Common myeloid progenitor, CD34-positive (primary cell): ENCODE data around the gene NT5C2.
"Not testable (repeated sequence)": the region's sequence is repeated elsewhere in the genome, so short reads cannot be mapped to it uniquely, and the experiment has no call there.

Source experiments
- CTCF ChIA-PET: fragments of 350-600 bp; sonication (Branson Sonifier 250); formaldehyde crosslinking; loops from one replicate; lab custom pipeline; 2021; ENCODE audit warnings: antibody characterized with exemption; lab: Charles Lee
- POLR2A ChIA-PET: fragments of 350-600 bp; sonication (Branson Sonifier 250); formaldehyde crosslinking; loops from one replicate; lab custom pipeline; 2021; ENCODE audit warnings: antibody characterized with exemption; lab: Charles Lee
- DNase-seq, 3 donors: peaks; one replicate each; pipeline versions ENCODE4 v3.0.0 to v3.0.0-alpha.2; 2013
- H3K27ac ChIP-seq, 2 experiments: 1 replicate in 1 of 2; 2 replicates in 1 of 2; pipeline ENCODE4 v1.7.0; 2013; ENCODE audit warnings: inconsistent platforms in 2 of 2, low read length in 2 of 2, mild to moderate bottlenecking in 2 of 2, low read depth in 1 of 2, moderate library complexity in 1 of 2; ENCODE audit not compliant: severe bottlenecking in 2 of 2, insufficient read depth in 1 of 2, poor library complexity in 1 of 2
- H3K27me3 ChIP-seq, 5 experiments: replicated peaks in 2 of 5; 1 replicate in 3 of 5; 2 replicates in 2 of 5; pipeline versions ENCODE4 v1.6.1 to v1.7.0; 2013; ENCODE audit warnings: low read length in 4 of 5, mild to moderate bottlenecking in 2 of 5, moderate library complexity in 2 of 5, inconsistent platforms in 1 of 5; ENCODE audit not compliant: insufficient read depth in 5 of 5, control insufficient read depth in 4 of 5
- H3K36me3 ChIP-seq, 4 experiments: 1 replicate in 2 of 4; 2 replicates in 2 of 4; pipeline versions ENCODE4 v1.6.1 to v1.7.0; 2013; ENCODE audit warnings: low read length in 3 of 4, control low read depth in 1 of 4, mild to moderate bottlenecking in 1 of 4; ENCODE audit not compliant: control insufficient read depth in 4 of 4, insufficient read depth in 4 of 4
- H3K4me1 ChIP-seq, 4 experiments: 1 replicate in 3 of 4; 2 replicates in 1 of 4; pipeline versions ENCODE4 v1.6.1 to v1.7.1; 2013; ENCODE audit warnings: low read length in 3 of 4, mild to moderate bottlenecking in 3 of 4, control low read depth in 1 of 4, inconsistent platforms in 1 of 4, moderate library complexity in 1 of 4; ENCODE audit not compliant: control insufficient read depth in 4 of 4, insufficient read depth in 4 of 4; ENCODE audit errors: control extremely low read depth in 1 of 4
- H3K4me3 ChIP-seq, 7 experiments: 1 replicate in 4 of 7; 2 replicates in 3 of 7; pipeline versions ENCODE4 v1.5.1 to v1.7.0; 2013; ENCODE audit warnings: mild to moderate bottlenecking in 7 of 7, low read length in 6 of 7, moderate library complexity in 6 of 7, inconsistent platforms in 2 of 7, low read depth in 2 of 7, control low read depth in 1 of 7; ENCODE audit not compliant: insufficient read depth in 4 of 7, control insufficient read depth in 1 of 7; ENCODE audit errors: extremely low read depth in 1 of 7
- H3K9me3 ChIP-seq, 5 experiments: 1 replicate in 4 of 5; 2 replicates in 1 of 5; pipeline versions ENCODE4 v1.6.1 to v1.7.1; 2013; ENCODE audit warnings: low read length in 4 of 5, mild to moderate bottlenecking in 2 of 5, inconsistent platforms in 1 of 5, low read depth in 1 of 5, moderate library complexity in 1 of 5; ENCODE audit not compliant: control insufficient read depth in 4 of 5, insufficient read depth in 2 of 5; ENCODE audit errors: control extremely low read depth in 1 of 5
- WGBS: methylation state at CpG from one replicate; pipeline ENCODE4 v1.1.5; 2013; ENCODE audit not compliant: insufficient coverage; 5-methylcytosine and 5-hydroxymethylcytosine counted together

Gene NT5C2

DNA sequence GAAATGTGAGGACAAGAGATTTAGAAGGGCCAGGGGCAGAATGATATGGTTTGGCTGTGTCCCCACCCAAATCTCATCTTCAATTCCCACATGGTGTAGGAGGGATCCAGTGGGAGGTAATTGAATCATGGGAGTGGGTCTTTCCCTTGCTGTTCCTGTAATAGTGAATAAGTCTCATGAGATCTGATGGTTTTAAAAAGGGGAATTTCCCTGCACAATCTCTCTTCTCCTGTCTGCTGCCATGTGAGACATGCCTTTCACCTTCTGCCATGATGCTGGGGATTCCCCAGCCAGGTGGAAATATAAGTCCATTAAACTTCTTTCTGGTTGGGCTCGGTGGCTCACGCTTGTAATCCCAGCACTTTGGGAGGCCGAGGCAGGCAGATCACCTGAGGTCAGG, 57.9 kb downstream of the NT5C2 start:
- POLR2A ChIA-PET, H3K4me3 ChIP-seq, H3K27ac ChIP-seq, H3K9me3 ChIP-seq, DNase-seq, H3K4me1 ChIP-seq, H3K27me3 ChIP-seq, CTCF ChIA-PET: not testable (repeated sequence)
- WGBS = 100% methylated on average over 3 of the region's 3 CpGs
- peaks cover 21 to 67% (median 36%) of the 10 kb centered on the region in 4 experiments for H3K36me3 ChIP-seq

DNA sequence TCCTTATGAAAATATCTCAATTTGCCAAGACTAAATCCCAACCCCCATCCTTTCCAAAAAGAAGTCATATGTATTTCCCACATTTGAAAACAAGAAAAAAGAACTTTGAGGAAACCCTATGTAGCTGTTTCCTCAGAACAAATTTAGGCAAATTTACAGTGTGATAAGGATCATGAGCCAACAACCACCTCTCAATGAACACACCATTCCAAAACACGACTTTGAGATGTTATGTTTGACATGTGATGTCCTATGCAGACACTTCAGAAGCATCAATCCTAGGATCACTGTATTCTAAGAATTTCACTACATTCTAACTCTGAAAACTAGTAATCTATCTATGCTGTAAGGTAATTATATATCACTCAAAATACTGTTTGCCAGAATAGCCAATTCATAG, 62.2 kb downstream of the NT5C2 start:
- no peaks in the 10 kb centered on the region for H3K27me3 ChIP-seq
- WGBS = no CpG with 5 or more reads among the region's 1 CpG
- H3K4me1 ChIP-seq = peaks cover 0 to 13% (median 2%) of the 10 kb centered on the region in 4 experiments
- H3K9me3 ChIP-seq = peaks cover 0 to 2% (median 0%) of the 10 kb centered on the region in 5 experiments
- no peak for DNase-seq
- peaks cover 7 to 46% (median 14%) of the 10 kb centered on the region in 4 experiments for H3K36me3 ChIP-seq
- ChIA-PET CTCF (interaction anchor here (0.6 kb wide), 1 partner anchor 287 kb away, joined by 3 read pairs; no protein-coding TSS in a partner anchor), POLR2A (no interaction called here)
- no peak overlapping the region for H3K27ac ChIP-seq
- no peak overlapping the region for H3K4me3 ChIP-seq

DNA sequence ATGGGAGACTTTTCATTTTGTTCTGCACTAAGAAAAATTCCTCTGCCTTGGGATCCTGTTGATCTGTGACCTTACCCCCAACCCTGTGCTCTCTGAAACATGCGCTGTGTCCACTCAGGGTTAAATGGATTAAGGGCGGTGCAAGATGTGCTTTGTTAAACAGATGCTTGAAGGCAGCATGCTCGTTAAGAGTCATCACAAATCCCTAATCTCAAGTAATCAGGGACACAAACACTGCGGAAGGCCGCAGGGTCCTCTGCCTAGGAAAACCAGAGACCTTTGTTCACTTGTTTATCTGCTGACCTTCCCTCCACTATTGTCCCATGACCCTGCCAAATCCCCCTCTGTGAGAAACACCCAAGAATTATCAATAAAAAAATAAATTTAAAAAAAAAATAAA, 62.9 kb downstream of the NT5C2 start:
- H3K4me3 ChIP-seq, H3K27me3 ChIP-seq, H3K9me3 ChIP-seq, H3K27ac ChIP-seq, DNase-seq: not testable (repeated sequence)
- WGBS = no CpG with 5 or more reads among the region's 5 CpGs
- POLR2A ChIA-PET = interaction anchor here (0.5 kb wide), 1 partner anchor 106 kb away, joined by 3 read pairs; no protein-coding TSS in a partner anchor
- CTCF ChIA-PET = interaction anchor here (0.6 kb wide), 1 partner anchor 288 kb away, joined by 3 read pairs; no protein-coding TSS in a partner anchor
- peaks cover 5 to 40% (median 14%) of the 10 kb centered on the region in 4 experiments for H3K36me3 ChIP-seq
- peaks cover 0 to 20% (median 5%) of the 10 kb centered on the region in 4 experiments for H3K4me1 ChIP-seq

DNA sequence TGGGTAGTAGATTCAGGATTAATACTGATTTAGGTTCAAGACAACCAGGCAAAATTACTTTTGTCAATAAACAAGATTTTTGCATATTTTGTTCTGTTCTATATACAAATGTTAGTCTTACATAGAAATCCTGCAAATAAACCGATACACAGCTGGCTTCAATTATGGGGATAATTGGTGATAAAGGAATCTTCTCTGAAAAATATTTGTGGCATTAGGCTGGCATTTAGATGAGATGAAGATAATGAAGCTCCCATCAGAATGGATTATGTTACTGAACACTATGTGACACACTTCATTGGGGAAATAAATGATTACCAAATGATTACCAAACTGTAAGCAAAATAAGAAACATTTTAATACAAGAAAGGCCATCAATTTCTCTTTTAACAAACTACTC, 65.8 kb downstream of the NT5C2 start:
- no peak overlapping the region for H3K4me3 ChIP-seq
- no peaks in the 10 kb centered on the region for H3K27me3 ChIP-seq
- no CpG with 5 or more reads among the region's 1 CpG for WGBS
- no peak for DNase-seq
- no peaks in the 10 kb centered on the region for H3K9me3 ChIP-seq
- H3K4me1 ChIP-seq = peaks cover 0 to 21% (median 5%) of the 10 kb centered on the region in 4 experiments
- ChIA-PET CTCF (interaction anchor here (1.1 to 1.6 kb wide), 3 partner anchors 14 to 117 kb away, joined by 3 to 7 read pairs (median 5); no protein-coding TSS in a partner anchor), POLR2A (no interaction called here)
- peak overlapping the region in 1 of 2 experiments; percentile 11 for H3K27ac ChIP-seq
- H3K36me3 ChIP-seq = peaks cover 0 to 26% (median 19%) of the 10 kb centered on the region in 4 experiments

DNA sequence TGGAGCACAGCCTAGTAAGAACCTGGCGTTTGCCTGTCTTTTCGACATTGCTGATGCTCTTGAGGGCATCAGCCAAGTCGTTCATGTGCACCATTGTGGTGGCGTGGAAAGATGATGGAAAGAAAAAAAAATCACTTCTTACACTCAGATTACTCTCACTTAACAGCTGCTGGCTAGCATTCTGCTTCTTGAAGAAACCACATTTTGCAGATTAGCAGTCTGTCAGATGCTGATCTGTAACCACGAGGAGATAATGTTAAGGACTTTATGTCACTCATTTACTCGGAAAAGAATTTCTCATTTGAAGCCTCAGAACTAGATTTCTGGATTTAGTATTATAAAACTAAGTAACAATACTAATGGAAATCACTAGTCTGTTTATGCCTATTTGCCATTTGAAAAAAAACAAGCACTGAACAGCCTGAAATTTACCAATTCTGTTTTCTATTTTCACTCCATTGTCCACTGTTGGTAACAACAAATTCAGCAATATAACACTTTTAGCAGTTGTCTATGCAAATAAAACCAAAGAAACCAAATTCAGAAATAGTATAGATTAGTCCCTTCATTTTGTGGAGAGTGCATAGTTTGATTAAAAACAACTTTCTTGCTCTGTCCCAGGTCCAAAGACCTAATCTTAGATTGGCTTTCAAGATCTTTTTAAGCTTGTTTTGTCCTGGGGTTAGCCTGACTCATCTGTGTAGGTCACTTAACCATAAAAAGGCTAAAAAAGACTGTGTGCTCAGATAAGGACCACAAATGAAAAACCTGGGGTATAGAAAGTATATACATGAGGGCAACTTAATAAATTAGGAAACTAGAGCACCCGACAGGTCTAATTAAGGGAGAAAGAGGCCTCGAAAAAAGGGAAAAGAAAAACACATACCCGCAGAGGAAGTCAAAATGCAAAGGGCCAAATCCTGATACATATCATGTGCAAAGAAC, 67.5 kb downstream of the NT5C2 start:
- H3K27me3 ChIP-seq = no peaks in the 10 kb centered on the region
- H3K4me1 ChIP-seq = peaks cover 0 to 21% (median 5%) of the 10 kb centered on the region in 4 experiments
- DNase-seq = peak; percentile 43 to 81 (median 71)
- 23% methylated on average over 3 of the region's 9 CpGs for WGBS
- ChIA-PET CTCF (interaction anchor here (0.6 to 0.8 kb wide), 2 partner anchors 22 to 119 kb away, joined by 3 to 4 read pairs; no protein-coding TSS in a partner anchor), POLR2A (no interaction called here)
- H3K4me3 ChIP-seq = no peak overlapping the region
- H3K36me3 ChIP-seq = peaks cover 0 to 16% (median 12%) of the 10 kb centered on the region in 4 experiments
- H3K9me3 ChIP-seq = no peaks in the 10 kb centered on the region
- H3K27ac ChIP-seq = peak overlapping the region; percentile 46 to 51

DNA sequence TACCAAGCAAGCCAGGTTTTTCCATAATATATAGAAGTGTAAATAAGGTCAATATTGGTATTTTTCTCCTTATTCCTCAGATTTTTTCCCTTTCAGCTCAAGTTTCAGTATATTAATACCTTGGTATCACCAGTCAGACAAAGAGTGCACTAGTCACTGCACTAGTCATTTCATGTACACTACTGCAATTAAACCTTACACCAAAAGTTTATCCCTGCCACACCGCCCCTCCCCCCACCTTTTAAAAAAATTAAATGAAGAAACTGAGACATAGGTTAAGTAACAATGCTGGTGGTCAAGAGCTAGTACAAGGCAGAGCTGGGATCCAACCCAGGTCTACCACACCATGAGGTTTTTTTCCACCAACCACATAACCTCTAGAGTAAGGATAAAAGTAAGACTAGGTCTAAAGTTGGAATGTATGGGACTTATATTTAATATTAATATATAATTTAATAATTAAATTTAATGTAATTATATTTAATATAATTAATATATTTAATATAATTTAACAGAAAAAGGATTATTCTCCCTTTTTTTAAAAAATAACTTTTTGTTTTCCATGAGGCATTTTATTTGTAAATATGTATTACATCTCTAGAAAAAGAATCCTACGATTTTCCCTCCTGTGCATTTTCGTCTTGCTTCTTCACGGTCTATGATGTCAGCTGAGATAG, 68.5 kb downstream of the NT5C2 start:
- no peak for DNase-seq
- 100% methylated on average over 3 of the region's 4 CpGs for WGBS
- Histone ChIP-seq H3K36me3 (peaks cover 0 to 16% (median 12%) of the 10 kb centered on the region in 4 experiments), H3K4me3 (no peak overlapping the region), H3K9me3 (no peaks in the 10 kb centered on the region), H3K27me3 (no peaks in the 10 kb centered on the region), H3K27ac (no peak overlapping the region), H3K4me1 (peaks cover 0 to 21% (median 5%) of the 10 kb centered on the region in 4 experiments)
- ChIA-PET CTCF (interaction anchor here (0.8 to 1.5 kb wide), 2 partner anchors 23 to 120 kb away, joined by 3 to 9 read pairs; no protein-coding TSS in a partner anchor), POLR2A (no interaction called here)
